Neural progenitor cell (in vitro differentiated cells): ENCODE measurements around the gene RAB35. TPM values are rescaled to one million over a fixed set of nuclear protein-coding genes. Genes with fewer than 3 reads are reported as not detected.

Experiments used
- DNase-seq: peaks from one replicate; pipeline ENCODE4 v3.0.0-alpha.2; 2016; ENCODE audit warnings: low spot score
- H2AFZ ChIP-seq: fragments of 200-600 bp; sonication (generic); replicated peaks from 2 replicates; pipeline ENCODE4 v1.6.1; 2016; ENCODE audit warnings: antibody characterized with exemption
- H3F3A ChIP-seq: fragments of 200-600 bp; sonication (generic); 2 replicates; pipeline ENCODE4 v1.6.1; 2016; ENCODE audit warnings: antibody characterized with exemption, low read depth
- H3K27ac ChIP-seq: fragments of 200-600 bp; sonication (generic); 2 replicates; pipeline ENCODE4 v1.5.1; 2016; ENCODE audit warnings: mild to moderate bottlenecking
- H3K27me3 ChIP-seq: fragments of 200-600 bp; sonication (generic); 2 replicates; pipeline ENCODE4 v1.6.1; 2016; ENCODE audit warnings: mild to moderate bottlenecking, moderate library complexity
- H3K36me3 ChIP-seq: fragments of 200-600 bp; sonication (generic); 2 replicates; pipeline ENCODE4 v1.5.1; 2016
- H3K4me1 ChIP-seq: fragments of 200-600 bp; sonication (generic); 2 replicates; pipeline ENCODE4 v1.6.1; 2016; ENCODE audit warnings: mixed run types
- H3K4me2 ChIP-seq: fragments of 200-600 bp; sonication (generic); 2 replicates; pipeline ENCODE4 v1.6.1; 2016
- H3K4me3 ChIP-seq: fragments of 200-600 bp; sonication (generic); 2 replicates; pipeline ENCODE4 v1.5.1; 2016
- H3K79me2 ChIP-seq: fragments of 200-600 bp; sonication (generic); 2 replicates; pipeline ENCODE4 v1.6.1; 2016; ENCODE audit warnings: low read depth
- H3K9ac ChIP-seq: fragments of 200-600 bp; sonication (generic); 2 replicates; pipeline ENCODE4 v1.6.1; 2016
- H3K9me3 ChIP-seq: fragments of 200-600 bp; sonication (generic); 2 replicates; pipeline ENCODE4 v1.5.1; 2016; ENCODE audit warnings: low read depth
- H4K20me1 ChIP-seq: fragments of 200-600 bp; sonication (generic); 2 replicates; pipeline ENCODE4 v1.6.1; 2016; ENCODE audit warnings: low read depth
- H3K27ac Mint-ChIP-seq: 3 replicates; pipeline ENCODE4 v1.8.0; 2021; ENCODE audit warnings: mixed read lengths
- H3K27me3 Mint-ChIP-seq: 2 replicates; pipeline ENCODE4 v1.8.0; 2022; ENCODE audit warnings: low read depth, mild to moderate bottlenecking, inconsistent platforms, moderate library complexity, mixed read lengths; ENCODE audit not compliant: insufficient read depth
- H3K36me3 Mint-ChIP-seq: 3 replicates; pipeline ENCODE4 v1.8.0; 2021; ENCODE audit warnings: mixed read lengths
- H3K4me1 Mint-ChIP-seq: 3 replicates; pipeline ENCODE4 v1.8.0; 2021; ENCODE audit warnings: mixed read lengths
- H3K4me3 Mint-ChIP-seq: 3 replicates; pipeline ENCODE4 v1.8.0; 2021; ENCODE audit warnings: mild to moderate bottlenecking, moderate library complexity, mixed read lengths
- H3K9me3 Mint-ChIP-seq: 3 replicates; pipeline ENCODE4 v1.8.0; 2020; ENCODE audit warnings: mixed read lengths
- EZH2 ChIP-seq: fragments of 200-600 bp; sonication (generic); IDR thresholded peaks from 2 replicates; pipeline ENCODE4 v1.6.1; 2017; ENCODE audit warnings: antibody characterized with exemption, mild to moderate bottlenecking, moderate library complexity
- EZH2phosphoT487 ChIP-seq: fragments of 200-600 bp; sonication (generic); IDR thresholded peaks from 2 replicates; pipeline ENCODE4 v1.6.1; 2017; ENCODE audit warnings: antibody characterized with exemption
- total RNA-seq: library from RNA; depleted of rRNA; stranded (reverse); fragments of >200 nt; gene quantifications from 2 replicates; pipeline ENCODE4 v1.2.3, GENCODE V29; 2015; ENCODE audit warnings: low replicate concordance
- TF ChIP-seq, protein P1 (sequence below): fragments of 200-600 bp; sonication (generic); IDR thresholded peaks from 2 replicates; pipeline ENCODE4 v1.5.1; 2017; ENCODE audit warnings: antibody characterized with exemption, mild to moderate bottlenecking

RAB35 gene
- total RNA-seq, 1 donor from 2014 or later = 17.5 TPM

GRCh38 chr12:120161852-120162251 is 45.3 kb upstream of the RAB35 start:
- Mint-ChIP-seq H3K36me3 (peaks cover 26% of the 10 kb centered on the region), H3K27ac (peak overlapping the region; percentile 6)
- H3K36me3 ChIP-seq = no peaks in the 10 kb centered on the region

DNA sequence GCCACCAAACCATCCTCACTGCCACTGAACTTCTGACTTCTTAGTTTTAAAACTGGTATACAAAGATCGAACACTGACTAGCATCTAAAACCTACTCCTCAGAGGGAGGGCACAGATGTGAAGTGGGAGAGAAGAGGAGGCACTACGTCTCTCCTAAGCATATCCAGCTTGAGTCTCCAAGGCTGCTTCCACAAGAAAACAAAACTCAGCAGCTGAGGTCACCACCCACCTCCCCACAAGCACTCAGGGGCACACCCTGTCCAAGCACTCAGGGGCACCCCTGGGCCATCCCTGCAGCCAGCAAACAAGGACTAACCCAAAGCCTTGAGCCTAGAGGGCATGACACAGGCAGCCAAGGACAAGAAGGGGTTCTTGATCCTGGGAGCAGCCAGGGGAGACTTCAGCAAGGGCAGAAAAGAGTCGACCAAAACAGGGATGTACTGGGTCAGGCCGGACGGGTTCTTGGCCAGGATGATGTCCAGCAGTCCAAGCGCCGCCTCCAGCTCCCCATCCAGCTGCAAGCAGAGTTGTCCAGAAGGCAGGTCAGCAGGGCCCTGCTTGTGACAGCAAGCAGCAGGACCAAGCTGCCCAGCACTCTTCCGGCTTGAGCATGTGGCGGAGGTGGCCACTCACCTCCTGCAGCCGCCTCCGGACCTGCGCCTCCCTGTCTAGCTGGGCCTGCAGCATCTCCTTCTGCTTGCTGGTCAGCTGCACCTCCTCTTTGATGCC is 43.1 kb upstream of the RAB35 start:
- Histone ChIP-seq H3K27ac (no peak overlapping the region), H4K20me1 (no peaks in the 10 kb centered on the region), H3K4me2 (no peak overlapping the region), H3K36me3 (no peaks in the 10 kb centered on the region), H3F3A (no peaks in the 10 kb centered on the region), H3K4me3 (no peak overlapping the region), H3K9me3 (no peaks in the 10 kb centered on the region), H3K79me2 (no peaks in the 10 kb centered on the region), H3K4me1 (no peaks in the 10 kb centered on the region), H3K27me3 (no peaks in the 10 kb centered on the region), H3K9ac (no peak overlapping the region), H2AFZ (no peak overlapping the region)
- Mint-ChIP-seq H3K36me3 (peaks cover 30% of the 10 kb centered on the region), H3K27ac (peak overlapping the region; percentile 53), H3K4me3 (no peak overlapping the region), H3K27me3 (no peaks in the 10 kb centered on the region), H3K9me3 (no peaks in the 10 kb centered on the region), H3K4me1 (no peaks in the 10 kb centered on the region)
- TF ChIP-seq EZH2 = no peak
- TF ChIP-seq, protein P1, sequence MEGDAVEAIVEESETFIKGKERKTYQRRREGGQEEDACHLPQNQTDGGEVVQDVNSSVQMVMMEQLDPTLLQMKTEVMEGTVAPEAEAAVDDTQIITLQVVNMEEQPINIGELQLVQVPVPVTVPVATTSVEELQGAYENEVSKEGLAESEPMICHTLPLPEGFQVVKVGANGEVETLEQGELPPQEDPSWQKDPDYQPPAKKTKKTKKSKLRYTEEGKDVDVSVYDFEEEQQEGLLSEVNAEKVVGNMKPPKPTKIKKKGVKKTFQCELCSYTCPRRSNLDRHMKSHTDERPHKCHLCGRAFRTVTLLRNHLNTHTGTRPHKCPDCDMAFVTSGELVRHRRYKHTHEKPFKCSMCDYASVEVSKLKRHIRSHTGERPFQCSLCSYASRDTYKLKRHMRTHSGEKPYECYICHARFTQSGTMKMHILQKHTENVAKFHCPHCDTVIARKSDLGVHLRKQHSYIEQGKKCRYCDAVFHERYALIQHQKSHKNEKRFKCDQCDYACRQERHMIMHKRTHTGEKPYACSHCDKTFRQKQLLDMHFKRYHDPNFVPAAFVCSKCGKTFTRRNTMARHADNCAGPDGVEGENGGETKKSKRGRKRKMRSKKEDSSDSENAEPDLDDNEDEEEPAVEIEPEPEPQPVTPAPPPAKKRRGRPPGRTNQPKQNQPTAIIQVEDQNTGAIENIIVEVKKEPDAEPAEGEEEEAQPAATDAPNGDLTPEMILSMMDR = no peak
- no peak for TF ChIP-seq EZH2phosphoT487
- DNase-seq = no peak

More at GRCh38 chr12:120161852-120162251, 45.3 kb upstream of the RAB35 start:
- H3K9me3 ChIP-seq = no peaks in the 10 kb centered on the region
- no peak overlapping the region for H3K4me3 ChIP-seq
- no peaks in the 10 kb centered on the region for H3K27me3 ChIP-seq
- no peak overlapping the region for H2AFZ ChIP-seq
- no peak overlapping the region for H3K27ac ChIP-seq
- no peak overlapping the region for H3K4me3 Mint-ChIP-seq
- DNase-seq = no peak
- no peaks in the 10 kb centered on the region for H3K79me2 ChIP-seq
- no peaks in the 10 kb centered on the region for H3K4me1 ChIP-seq
- H3K9ac ChIP-seq = no peak overlapping the region
- TF ChIP-seq EZH2 = no peak
- no peak for TF ChIP-seq EZH2phosphoT487
- TF ChIP-seq, protein P1 = no peak
- no peaks in the 10 kb centered on the region for H3F3A ChIP-seq
- no peaks in the 10 kb centered on the region for H3K4me1 Mint-ChIP-seq
- H3K9me3 Mint-ChIP-seq = no peaks in the 10 kb centered on the region
- H4K20me1 ChIP-seq = no peaks in the 10 kb centered on the region
- no peaks in the 10 kb centered on the region for H3K27me3 Mint-ChIP-seq
- no peak overlapping the region for H3K4me2 ChIP-seq

DNA sequence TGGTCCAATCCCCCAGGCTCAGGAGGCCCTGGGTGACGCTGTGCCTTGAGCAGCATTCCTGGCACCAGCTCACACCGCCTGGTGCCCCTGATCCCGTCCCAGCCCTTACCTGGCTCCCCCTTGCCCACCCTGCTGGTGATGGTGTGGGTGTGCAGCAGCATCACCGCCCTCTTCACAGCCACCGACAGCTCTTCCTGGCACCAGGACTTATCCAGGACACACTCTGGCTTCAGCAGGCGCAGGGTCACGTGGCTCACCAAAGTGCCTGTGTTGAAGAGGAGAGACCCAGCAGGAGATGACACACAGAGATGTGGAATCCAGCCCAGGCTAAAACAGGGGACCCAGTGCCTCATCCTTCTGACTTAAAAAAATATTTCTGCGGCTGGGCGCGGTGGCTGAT is 41.8 kb upstream of the RAB35 start:
- no peak overlapping the region for H3K9ac ChIP-seq
- no peak overlapping the region for H3K4me3 ChIP-seq
- H3K4me3 Mint-ChIP-seq = no peak overlapping the region
- no peaks in the 10 kb centered on the region for H3K27me3 ChIP-seq
- H2AFZ ChIP-seq = no peak overlapping the region
- peaks cover 37% of the 10 kb centered on the region for H3K36me3 Mint-ChIP-seq
- H3K27me3 Mint-ChIP-seq = no peaks in the 10 kb centered on the region
- no peaks in the 10 kb centered on the region for H3K4me1 Mint-ChIP-seq
- no peaks in the 10 kb centered on the region for H4K20me1 ChIP-seq
- no peaks in the 10 kb centered on the region for H3K79me2 ChIP-seq
- no peak for DNase-seq
- no peak overlapping the region for H3K4me2 ChIP-seq
- H3K27ac ChIP-seq = no peak overlapping the region
- no peaks in the 10 kb centered on the region for H3K36me3 ChIP-seq
- TF ChIP-seq EZH2 (no peak), EZH2phosphoT487 (no peak)
- TF ChIP-seq, protein P1 = no peak
- no peaks in the 10 kb centered on the region for H3F3A ChIP-seq
- no peaks in the 10 kb centered on the region for H3K9me3 Mint-ChIP-seq
- no peaks in the 10 kb centered on the region for H3K4me1 ChIP-seq
- no peak overlapping the region for H3K27ac Mint-ChIP-seq
- no peaks in the 10 kb centered on the region for H3K9me3 ChIP-seq
